Measurements from ENCODE around the gene RNF144B.

DNA sequence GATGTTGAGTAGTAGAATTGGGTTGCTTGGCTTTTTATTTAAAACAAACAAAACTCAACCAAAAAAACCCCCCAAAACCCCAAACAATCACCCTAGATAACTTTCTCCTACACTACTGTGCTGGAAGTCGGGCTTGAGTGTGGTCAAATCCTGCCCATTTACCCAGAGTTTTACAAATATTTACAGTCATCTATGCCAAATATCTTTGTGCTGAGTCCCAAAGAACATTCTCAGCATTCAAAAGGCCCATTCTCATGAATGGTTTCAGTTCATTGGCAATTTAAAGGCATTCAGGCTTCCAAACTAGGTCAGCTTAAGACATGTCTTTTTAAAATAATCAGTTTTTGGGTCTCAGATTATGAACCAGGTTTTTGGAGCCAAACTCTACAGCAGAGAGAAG is 1.8 kb downstream of the RNF144B start:
- TF ChIP-seq NR3C1 (IDR thresholded peaks at IDR 0.05), result no peak
- TF ChIP-seq CEBPB (IDR thresholded peaks at IDR 0.05), result no peak
- no peak for TF ChIP-seq BHLHE40 (IDR thresholded peaks at IDR 0.05; ENCODE audit: low read depth, low read length)
- no peak for TF ChIP-seq MYC (IDR thresholded peaks at IDR 0.05; ENCODE audit: borderline replicate concordance, low read length)
- TF ChIP-seq, protein P1, sequence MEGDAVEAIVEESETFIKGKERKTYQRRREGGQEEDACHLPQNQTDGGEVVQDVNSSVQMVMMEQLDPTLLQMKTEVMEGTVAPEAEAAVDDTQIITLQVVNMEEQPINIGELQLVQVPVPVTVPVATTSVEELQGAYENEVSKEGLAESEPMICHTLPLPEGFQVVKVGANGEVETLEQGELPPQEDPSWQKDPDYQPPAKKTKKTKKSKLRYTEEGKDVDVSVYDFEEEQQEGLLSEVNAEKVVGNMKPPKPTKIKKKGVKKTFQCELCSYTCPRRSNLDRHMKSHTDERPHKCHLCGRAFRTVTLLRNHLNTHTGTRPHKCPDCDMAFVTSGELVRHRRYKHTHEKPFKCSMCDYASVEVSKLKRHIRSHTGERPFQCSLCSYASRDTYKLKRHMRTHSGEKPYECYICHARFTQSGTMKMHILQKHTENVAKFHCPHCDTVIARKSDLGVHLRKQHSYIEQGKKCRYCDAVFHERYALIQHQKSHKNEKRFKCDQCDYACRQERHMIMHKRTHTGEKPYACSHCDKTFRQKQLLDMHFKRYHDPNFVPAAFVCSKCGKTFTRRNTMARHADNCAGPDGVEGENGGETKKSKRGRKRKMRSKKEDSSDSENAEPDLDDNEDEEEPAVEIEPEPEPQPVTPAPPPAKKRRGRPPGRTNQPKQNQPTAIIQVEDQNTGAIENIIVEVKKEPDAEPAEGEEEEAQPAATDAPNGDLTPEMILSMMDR (IDR thresholded peaks at IDR 0.05), result no peak
- TF ChIP-seq, protein P2, sequence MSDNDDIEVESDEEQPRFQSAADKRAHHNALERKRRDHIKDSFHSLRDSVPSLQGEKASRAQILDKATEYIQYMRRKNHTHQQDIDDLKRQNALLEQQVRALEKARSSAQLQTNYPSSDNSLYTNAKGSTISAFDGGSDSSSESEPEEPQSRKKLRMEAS (IDR thresholded peaks at IDR 0.05), result no peak
- no peak for TF ChIP-seq CHD2 (IDR thresholded peaks at IDR 0.05; ENCODE audit: low read length, partially characterized antibody)
- no peak for TF ChIP-seq RAD21 (conservative IDR thresholded peaks at IDR 0.05 in 1 of 2, IDR thresholded peaks at IDR 0.05 in 1 of 2)
